DND-41 (cell line): ENCODE results near the gene GAST.

Source experiments
- ATAC-seq: fragments of 200-7000 bp; cut with Tn5 transposase; 3 replicates; pipeline ENCODE4 v1.9.1; 2021; ENCODE audit warnings: low read depth; ENCODE audit not compliant: insufficient read depth
- DNase-seq: peaks from one replicate; pipeline ENCODE4 v3.0.0-alpha.2; 2020
- H2AFZ ChIP-seq: 2 replicates; pipeline ENCODE4 v1.6.0; 2012; ENCODE audit warnings: low read depth, low read length
- H3K27ac ChIP-seq: 2 replicates; pipeline ENCODE4 v1.5.1; 2012; ENCODE audit warnings: low read length, inconsistent platforms
- H3K27me3 ChIP-seq: fragments of 200-600 bp; sonication (generic); 2 replicates; pipeline ENCODE4 v1.6.0; 2012; ENCODE audit warnings: low read length, mild to moderate bottlenecking, inconsistent platforms; ENCODE audit not compliant: insufficient read depth, poor library complexity
- H3K36me3 ChIP-seq: 2 replicates; pipeline ENCODE4 v1.5.1; 2012; ENCODE audit warnings: low read length, inconsistent platforms; ENCODE audit not compliant: insufficient read depth
- H3K4me1 ChIP-seq: 2 replicates; pipeline ENCODE4 v1.5.1; 2012; ENCODE audit warnings: mild to moderate bottlenecking, low read length; ENCODE audit not compliant: insufficient read depth
- H3K4me2 ChIP-seq: 2 replicates; pipeline ENCODE4 v1.6.0; 2012; ENCODE audit warnings: mild to moderate bottlenecking, moderate library complexity, low read length, inconsistent platforms; ENCODE audit not compliant: insufficient read depth
- H3K4me3 ChIP-seq, 2 experiments: fragments of 200-600 bp in 1 of 2; shearing (Covaris generic) in 1 of 2; 2 replicates each; pipeline ENCODE4 v1.5.1; 2012 to 2016; ENCODE audit warnings: inconsistent platforms in 2 of 2, low read length in 2 of 2, mild to moderate bottlenecking in 2 of 2, low read depth in 1 of 2, moderate library complexity in 1 of 2
- H3K79me2 ChIP-seq: 2 replicates; pipeline ENCODE4 v1.6.0; 2012; ENCODE audit warnings: low read length, inconsistent platforms; ENCODE audit not compliant: insufficient read depth
- H3K9ac ChIP-seq: 2 replicates; pipeline ENCODE4 v1.6.0; 2012; ENCODE audit warnings: low read depth, mild to moderate bottlenecking, inconsistent platforms, low read length, moderate library complexity
- H3K9me3 ChIP-seq: 2 replicates; pipeline ENCODE4 v1.5.1; 2012; ENCODE audit warnings: low read length, moderate library complexity, mild to moderate bottlenecking, inconsistent platforms; ENCODE audit not compliant: insufficient read depth, severe bottlenecking
- H4K20me1 ChIP-seq: 2 replicates; pipeline ENCODE4 v1.6.0; 2012; ENCODE audit warnings: low read length; ENCODE audit not compliant: insufficient read depth
- EZH2 ChIP-seq: IDR thresholded peaks from 3 replicates; pipeline ENCODE4 v1.6.1; 2012; ENCODE audit warnings: borderline replicate concordance, low read depth, mild to moderate bottlenecking, moderate library complexity, low read length, inconsistent platforms; ENCODE audit not compliant: severe bottlenecking
- TF ChIP-seq, protein P1 (sequence below): IDR thresholded peaks from 2 replicates; pipeline ENCODE4 v1.5.1; 2012; ENCODE audit warnings: borderline replicate concordance, low read length, moderate library complexity, mild to moderate bottlenecking; ENCODE audit not compliant: poor library complexity, severe bottlenecking; ENCODE audit errors: extremely low read depth

The GAST gene

GRCh38 chr17:41679740-41680425, 32.2 kb upstream of the GAST start:
- Histone ChIP-seq H3K36me3 (no peaks in the 10 kb centered on the region), H2AFZ (no peak overlapping the region), H3K27ac (peak overlapping the region; percentile 84), H4K20me1 (no peaks in the 10 kb centered on the region), H3K9ac (peak overlapping the region; percentile 43; the same call in 1 of the 2 replicates), H3K4me1 (peaks cover 24% of the 10 kb centered on the region), H3K79me2 (no peaks in the 10 kb centered on the region), H3K27me3 (no peaks in the 10 kb centered on the region), H3K9me3 (no peaks in the 10 kb centered on the region), H3K4me2 (peak overlapping the region; percentile 54), H3K4me3 (no peak overlapping the region)
- no peak for DNase-seq
- no peak for ATAC-seq
- TF ChIP-seq EZH2 = no peak
- TF ChIP-seq, protein P1, sequence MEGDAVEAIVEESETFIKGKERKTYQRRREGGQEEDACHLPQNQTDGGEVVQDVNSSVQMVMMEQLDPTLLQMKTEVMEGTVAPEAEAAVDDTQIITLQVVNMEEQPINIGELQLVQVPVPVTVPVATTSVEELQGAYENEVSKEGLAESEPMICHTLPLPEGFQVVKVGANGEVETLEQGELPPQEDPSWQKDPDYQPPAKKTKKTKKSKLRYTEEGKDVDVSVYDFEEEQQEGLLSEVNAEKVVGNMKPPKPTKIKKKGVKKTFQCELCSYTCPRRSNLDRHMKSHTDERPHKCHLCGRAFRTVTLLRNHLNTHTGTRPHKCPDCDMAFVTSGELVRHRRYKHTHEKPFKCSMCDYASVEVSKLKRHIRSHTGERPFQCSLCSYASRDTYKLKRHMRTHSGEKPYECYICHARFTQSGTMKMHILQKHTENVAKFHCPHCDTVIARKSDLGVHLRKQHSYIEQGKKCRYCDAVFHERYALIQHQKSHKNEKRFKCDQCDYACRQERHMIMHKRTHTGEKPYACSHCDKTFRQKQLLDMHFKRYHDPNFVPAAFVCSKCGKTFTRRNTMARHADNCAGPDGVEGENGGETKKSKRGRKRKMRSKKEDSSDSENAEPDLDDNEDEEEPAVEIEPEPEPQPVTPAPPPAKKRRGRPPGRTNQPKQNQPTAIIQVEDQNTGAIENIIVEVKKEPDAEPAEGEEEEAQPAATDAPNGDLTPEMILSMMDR = no peak

GRCh38 chr17:41680426-41681040, 31.6 kb upstream of the GAST start:
- H4K20me1 ChIP-seq = no peaks in the 10 kb centered on the region
- no peaks in the 10 kb centered on the region for H3K36me3 ChIP-seq
- ATAC-seq (no peak), DNase-seq (no peak)
- no peaks in the 10 kb centered on the region for H3K79me2 ChIP-seq
- TF ChIP-seq EZH2 = no peak
- TF ChIP-seq, protein P1 = no peak
- no peaks in the 10 kb centered on the region for H3K27me3 ChIP-seq
- peaks cover 24% of the 10 kb centered on the region for H3K4me1 ChIP-seq
- H3K4me2 ChIP-seq = no peak overlapping the region
- H3K9me3 ChIP-seq = no peaks in the 10 kb centered on the region
- no peak overlapping the region for H2AFZ ChIP-seq
- H3K27ac ChIP-seq = no peak overlapping the region
- H3K9ac ChIP-seq = no peak overlapping the region
- H3K4me3 ChIP-seq = no peak overlapping the region

DNA sequence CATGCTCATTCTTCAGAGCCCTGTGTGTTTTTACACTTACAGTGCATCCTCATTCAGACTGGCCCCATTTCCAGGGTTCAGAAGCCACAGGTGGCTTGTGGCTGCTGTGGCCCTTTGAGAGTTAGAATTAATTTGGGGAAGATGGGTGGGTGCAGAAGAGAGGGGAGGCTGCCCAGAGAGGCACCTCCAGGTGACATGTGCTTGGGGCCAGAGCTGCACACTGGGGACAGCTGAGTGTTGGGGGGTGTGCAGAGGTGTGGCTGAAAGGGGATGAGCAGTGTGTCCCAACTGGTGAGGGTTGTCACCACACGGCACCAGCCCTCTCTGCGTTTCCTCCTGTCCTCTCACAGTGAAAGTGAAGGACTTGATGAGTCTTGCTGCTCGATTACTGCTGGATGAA, 30.4 kb upstream of the GAST start:
- H3K4me3 ChIP-seq = no peak overlapping the region
- H3K27me3 ChIP-seq = no peaks in the 10 kb centered on the region
- H3K9ac ChIP-seq = no peak overlapping the region
- no peak overlapping the region for H3K4me2 ChIP-seq
- H2AFZ ChIP-seq = no peak overlapping the region
- no peaks in the 10 kb centered on the region for H3K9me3 ChIP-seq
- ATAC-seq = no peak
- no peaks in the 10 kb centered on the region for H4K20me1 ChIP-seq
- peaks cover 24% of the 10 kb centered on the region for H3K4me1 ChIP-seq
- no peak for DNase-seq
- no peaks in the 10 kb centered on the region for H3K36me3 ChIP-seq
- no peak for TF ChIP-seq EZH2
- TF ChIP-seq, protein P1 = no peak
- no peaks in the 10 kb centered on the region for H3K79me2 ChIP-seq
- no peak overlapping the region for H3K27ac ChIP-seq

DNA sequence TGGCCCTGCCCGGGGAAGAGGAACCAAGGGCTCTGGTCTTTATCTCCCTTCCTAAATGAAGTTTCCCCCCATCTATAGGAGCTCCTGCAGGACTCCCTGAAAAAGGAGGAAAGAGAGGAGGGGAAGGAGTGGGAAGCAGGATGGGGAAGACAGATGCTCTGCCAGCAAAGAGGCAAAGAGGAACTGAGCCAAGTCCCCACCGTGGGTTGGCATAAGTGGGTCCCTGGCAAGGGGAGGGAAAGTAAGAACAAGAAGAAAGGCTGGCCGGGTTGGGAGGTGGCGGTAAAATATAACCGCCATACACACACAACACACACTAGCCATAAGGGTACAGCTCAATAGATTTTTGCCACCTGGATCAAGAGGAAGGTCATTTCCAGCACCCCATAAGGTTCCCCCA, 29.5 kb upstream of the GAST start:
- no peak for ATAC-seq
- TF ChIP-seq EZH2 = no peak
- TF ChIP-seq, protein P1 = no peak
- Histone ChIP-seq H3K79me2 (no peaks in the 10 kb centered on the region; the same call in 1 of the 2 replicates), H3K27ac (no peak overlapping the region), H3K9ac (no peak overlapping the region), H3K9me3 (no peaks in the 10 kb centered on the region), H3K27me3 (no peaks in the 10 kb centered on the region), H3K4me2 (no peak overlapping the region), H3K4me3 (no peak overlapping the region), H3K36me3 (no peaks in the 10 kb centered on the region), H4K20me1 (no peaks in the 10 kb centered on the region), H3K4me1 (peaks cover 29% of the 10 kb centered on the region), H2AFZ (no peak overlapping the region)
- no peak for DNase-seq
